PFSK-1 (cell line): ENCODE data around the gene DNAJC30.

Source experiments
- FOXP2 ChIP-seq: optimal IDR thresholded peaks from 2 replicates; pipeline ENCODE3; 2011; ENCODE audit warnings: borderline replicate concordance, control low read depth, inconsistent platforms; ENCODE audit not compliant: insufficient read depth; ENCODE audit errors: extremely low read length, extremely low read depth
- POLR2AphosphoS5 ChIP-seq: IDR thresholded peaks from 2 replicates; pipeline ENCODE4 v1.6.1; 2012; ENCODE audit warnings: low read depth, mild to moderate bottlenecking, control low read depth, low read length, moderate library complexity
- REST ChIP-seq, 2 experiments: IDR thresholded peaks; 2 replicates each; pipeline versions ENCODE4 v1.6.1 to v1.8.0; 2011 to 2012; ENCODE audit warnings: low read depth in 2 of 2, low read length in 2 of 2, control low read depth in 1 of 2, inconsistent platforms in 1 of 2, mild to moderate bottlenecking in 1 of 2, moderate library complexity in 1 of 2; ENCODE audit not compliant: insufficient read depth in 1 of 2
- SIN3A ChIP-seq: IDR thresholded peaks from 2 replicates; pipeline ENCODE4 v1.6.1; 2012; ENCODE audit warnings: mild to moderate bottlenecking, low read length, moderate library complexity, borderline replicate concordance; ENCODE audit not compliant: insufficient read depth
- TAF1 ChIP-seq: IDR thresholded peaks from 2 replicates; pipeline ENCODE4 v1.6.1; 2012; ENCODE audit warnings: low read length, control low read depth, borderline replicate concordance; ENCODE audit not compliant: insufficient read depth

Gene DNAJC30

DNA sequence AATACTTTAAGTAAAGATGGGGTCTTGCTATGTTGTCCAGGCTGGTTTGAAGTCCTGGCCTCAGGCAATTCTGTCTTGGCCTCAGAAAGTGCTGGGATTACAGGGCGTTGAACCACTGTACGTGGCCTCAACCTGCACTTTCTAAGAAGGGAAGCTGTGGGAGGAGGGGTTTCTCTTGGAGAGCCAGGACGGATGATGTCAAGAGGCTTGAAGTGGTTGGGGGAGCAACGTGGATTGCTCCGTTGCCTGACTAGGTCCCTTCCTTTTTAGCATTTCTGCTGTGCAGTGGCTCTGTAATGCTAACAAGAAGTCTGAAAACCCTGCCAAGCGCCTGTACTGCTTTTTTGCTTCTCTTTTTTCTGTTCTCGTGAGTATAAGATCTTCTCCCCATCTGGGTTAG, 7.4 kb upstream of the DNAJC30 start:
- no peak for TF ChIP-seq REST (IDR thresholded peaks at IDR 0.05; ENCODE audit: insufficient read depth in 1 of 2, low read depth in 2 of 2, low read length in 2 of 2)

DNA sequence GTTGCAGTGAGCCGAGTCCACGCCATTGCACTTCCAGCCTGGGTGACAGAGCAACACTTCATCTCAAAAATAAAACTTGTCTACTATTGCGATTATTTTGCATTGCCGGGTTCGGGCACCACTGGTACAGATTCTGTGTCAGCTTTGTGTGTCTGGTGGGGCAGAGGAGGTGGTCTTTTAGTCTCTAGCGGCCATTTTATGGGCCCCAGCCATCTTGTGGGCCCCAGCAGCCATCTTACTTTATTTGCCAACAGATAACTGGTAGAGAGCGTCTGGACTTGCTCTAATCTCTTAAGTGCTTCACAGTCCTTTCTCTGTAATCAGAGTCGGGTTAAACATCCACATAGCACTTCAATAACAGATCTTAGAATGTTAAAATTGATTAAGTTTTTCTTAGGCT, 5.0 kb upstream of the DNAJC30 start:
- no peak for TF ChIP-seq REST (IDR thresholded peaks at IDR 0.05; ENCODE audit: insufficient read depth in 1 of 2, low read depth in 2 of 2, low read length in 2 of 2)
- no peak for TF ChIP-seq FOXP2

GRCh38 chr7:73685311-73685710, 2.1 kb upstream of the DNAJC30 start:
- TF ChIP-seq TAF1 (no peak), FOXP2 (no peak), SIN3A (no peak), REST (IDR thresholded peaks at IDR 0.05; ENCODE audit: insufficient read depth in 1 of 2, low read depth in 2 of 2, low read length in 2 of 2) (no peak), POLR2AphosphoS5 (no peak)

DNA sequence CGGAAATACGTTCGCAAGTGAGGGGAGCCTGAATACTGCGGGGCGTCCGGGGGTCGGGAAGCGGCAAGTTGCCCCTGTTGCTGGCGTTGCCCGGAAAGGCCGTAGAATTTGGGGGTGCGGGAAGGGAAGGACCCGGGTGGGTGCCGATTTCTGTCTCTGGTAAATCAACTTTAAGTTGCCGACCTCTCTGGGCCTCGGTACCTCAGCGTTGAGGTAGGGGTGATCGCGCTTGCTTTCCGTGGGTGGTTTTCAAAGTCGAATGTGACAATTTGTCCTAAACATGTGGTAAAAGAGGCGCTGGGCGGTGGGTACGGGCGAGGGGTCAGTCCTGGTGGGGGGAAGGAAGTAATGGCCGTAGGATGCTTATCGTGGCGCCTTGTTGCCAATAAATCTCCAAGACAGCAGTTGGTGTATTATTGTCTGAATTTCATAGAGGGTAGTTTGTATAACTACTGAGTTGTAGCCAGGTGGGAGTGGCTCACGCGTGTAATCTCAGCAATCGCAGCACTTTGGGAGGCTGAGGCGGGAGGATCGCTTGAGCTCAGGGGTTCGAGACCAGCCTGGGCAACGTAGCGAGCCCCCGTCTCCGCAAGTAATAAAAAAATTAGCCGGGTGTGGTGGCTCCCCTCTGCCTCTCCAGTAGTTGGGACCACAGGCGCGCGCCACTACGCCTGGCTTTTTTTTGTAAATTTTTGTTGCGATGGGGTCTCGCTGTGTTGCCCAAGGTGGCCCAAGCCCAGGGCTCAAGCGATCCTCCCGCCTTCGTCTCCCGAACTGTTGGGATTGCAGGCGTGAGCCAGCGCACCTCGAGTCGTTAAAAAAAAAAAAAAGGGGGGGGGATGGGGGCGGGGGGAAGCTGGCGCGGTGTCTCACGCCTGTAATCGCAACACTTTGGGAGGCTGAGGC, 788 bp upstream of the DNAJC30 start:
- TF ChIP-seq FOXP2: no peak
- no peak for TF ChIP-seq SIN3A

- TF ChIP-seq REST (IDR thresholded peaks at IDR 0.05; ENCODE audit: insufficient read depth in 1 of 2, low read depth in 2 of 2, low read length in 2 of 2): no peak
These were observed 553 bp downstream of the DNAJC30 start for GRCh38 chr7:73682745-73683055.

DNA sequence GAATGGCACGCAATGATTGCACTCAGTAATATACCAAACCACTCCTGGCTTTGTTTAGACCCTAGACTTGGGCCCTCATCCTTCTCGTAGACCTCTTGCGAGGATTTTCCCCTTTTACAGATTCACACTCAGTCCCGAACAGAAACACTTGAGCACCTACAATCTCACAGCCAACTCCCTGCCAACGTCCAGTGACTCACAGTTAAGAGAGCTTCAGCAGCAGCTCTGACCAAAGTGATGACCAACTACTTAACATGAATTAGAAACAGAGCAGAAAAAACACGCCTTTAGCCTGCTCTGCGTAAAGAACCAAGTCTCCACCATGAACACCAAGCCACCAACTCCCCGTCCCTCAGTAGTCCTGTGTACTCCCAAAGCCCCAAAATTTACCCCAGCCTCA, 2.2 kb downstream of the DNAJC30 start:
- no peak for TF ChIP-seq TAF1
- no peak for TF ChIP-seq POLR2AphosphoS5
- no peak for TF ChIP-seq REST (IDR thresholded peaks at IDR 0.05; ENCODE audit: insufficient read depth in 1 of 2, low read depth in 2 of 2, low read length in 2 of 2)
- no peak for TF ChIP-seq SIN3A
- no peak for TF ChIP-seq FOXP2
